HG03280 (cell line): ENCODE measurements around the gene TAF4.
"Not testable (repeated sequence)": the region's sequence is repeated elsewhere in the genome, so short reads cannot be mapped to it uniquely, and the experiment has no call there.

Experiments used
- ATAC-seq: cut with Tn5 transposase; IDR thresholded peaks from one replicate; pipeline ENCODE4 v1.9.1; 2021; ENCODE audit warnings: mild to moderate bottlenecking, moderate library complexity; ENCODE audit not compliant: unreplicated experiment

The TAF4 gene

DNA sequence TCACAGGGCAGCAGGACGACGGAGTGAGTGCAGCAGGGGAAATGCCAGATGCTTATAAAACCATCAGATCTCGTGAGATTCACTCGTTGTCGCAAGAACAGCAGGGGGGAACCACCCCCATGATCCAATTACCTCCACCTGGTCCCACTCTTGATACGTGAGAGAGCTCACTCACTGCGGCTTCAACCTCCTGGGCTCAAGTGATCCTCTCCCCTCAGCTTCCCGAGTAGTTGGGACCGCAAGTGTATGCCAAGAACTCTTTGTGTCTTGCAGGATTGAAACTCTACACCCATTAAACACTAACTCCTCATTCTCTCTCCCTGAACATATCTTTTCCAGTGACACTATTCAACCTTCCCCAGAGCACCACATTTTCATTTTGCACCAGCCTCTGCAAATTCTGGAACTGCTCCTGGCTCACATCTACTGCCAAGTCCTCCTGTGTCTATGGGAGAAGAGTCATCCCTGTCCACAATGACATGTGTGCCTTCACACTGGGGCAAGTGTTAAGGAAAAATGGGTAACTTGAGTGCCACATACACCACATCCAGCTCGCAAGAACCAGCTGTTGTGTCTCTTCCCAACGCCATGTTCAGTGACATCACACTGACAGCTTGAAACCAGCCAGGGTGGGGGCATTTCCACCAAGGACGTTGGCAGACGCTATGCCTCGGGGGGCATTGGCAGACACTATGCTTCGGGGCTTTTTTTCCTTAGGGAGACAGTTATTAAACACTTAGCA, 14.7 kb upstream of the TAF4 start:
- no peak for ATAC-seq

DNA sequence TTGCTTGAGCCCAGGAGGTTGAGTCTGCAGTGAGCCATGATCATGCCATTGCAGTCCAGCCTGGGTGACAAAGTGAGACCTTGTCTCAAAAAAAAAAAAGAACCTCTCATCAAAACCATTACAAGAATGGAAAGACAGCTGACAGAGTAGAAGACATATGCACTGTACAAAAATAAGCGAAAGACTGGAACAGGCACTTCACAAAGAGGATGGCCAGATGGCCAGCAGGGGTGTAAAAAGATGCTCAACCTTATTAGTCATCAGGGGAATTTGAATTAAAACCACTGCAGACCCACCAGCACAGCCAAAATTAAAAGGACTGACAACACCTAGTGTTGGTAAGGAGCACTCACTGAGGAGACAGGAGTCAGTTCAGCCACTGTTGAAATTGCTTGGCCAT, 13.5 kb upstream of the TAF4 start:
- ATAC-seq: no peak

DNA sequence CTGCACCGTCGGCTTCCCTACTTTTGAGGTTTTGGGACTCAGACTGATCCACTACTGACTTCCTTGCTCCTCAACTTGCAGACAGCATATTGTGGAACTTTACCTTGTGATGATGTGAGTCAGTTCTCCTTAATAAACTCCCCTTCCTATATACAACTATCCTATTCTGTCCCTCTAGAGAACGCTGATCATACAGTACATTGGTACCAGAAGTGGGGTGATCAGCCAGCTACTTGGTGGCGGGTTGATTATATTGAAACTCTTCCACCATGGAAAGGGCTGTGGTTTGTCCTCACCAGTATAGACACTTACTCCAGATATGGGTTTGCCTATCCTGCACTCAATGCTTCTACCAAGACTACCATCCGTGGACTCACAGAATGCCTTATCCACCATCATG, 7.6 kb upstream of the TAF4 start:
- ATAC-seq: no peak

DNA sequence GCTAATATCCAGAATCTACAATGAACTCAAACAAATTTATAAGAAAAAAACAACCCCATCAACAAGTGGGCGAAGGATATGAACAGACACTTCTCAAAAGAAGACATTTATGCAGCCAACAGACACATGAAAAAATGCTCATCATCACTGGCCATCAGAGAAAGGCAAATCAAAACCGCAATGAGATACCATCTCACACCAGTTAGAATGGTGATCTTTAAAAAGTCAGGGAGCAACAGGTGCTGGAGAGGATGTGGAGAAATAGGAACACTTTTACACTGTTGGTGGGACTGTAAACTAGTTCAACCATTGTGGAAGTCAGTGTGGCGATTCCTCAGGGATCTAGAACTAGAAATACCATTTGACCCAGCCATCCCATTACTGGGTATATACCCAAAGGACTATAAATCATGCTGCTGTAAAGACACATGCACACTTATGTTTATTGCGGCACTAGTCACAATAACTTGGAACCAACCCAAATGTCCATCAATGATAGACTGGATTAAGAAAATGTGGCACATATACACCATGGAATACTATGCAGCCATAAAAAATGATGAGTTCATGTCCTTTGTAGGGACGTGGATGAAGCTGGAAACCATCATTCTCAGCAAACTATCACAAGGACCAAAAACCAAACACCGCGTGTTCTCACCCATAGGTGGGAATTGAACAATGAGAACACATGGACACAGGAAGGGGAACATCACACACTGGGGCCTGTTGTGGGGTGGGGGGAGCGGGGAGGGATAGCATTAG, 6.2 kb upstream of the TAF4 start:
- ATAC-seq: not testable (repeated sequence)

DNA sequence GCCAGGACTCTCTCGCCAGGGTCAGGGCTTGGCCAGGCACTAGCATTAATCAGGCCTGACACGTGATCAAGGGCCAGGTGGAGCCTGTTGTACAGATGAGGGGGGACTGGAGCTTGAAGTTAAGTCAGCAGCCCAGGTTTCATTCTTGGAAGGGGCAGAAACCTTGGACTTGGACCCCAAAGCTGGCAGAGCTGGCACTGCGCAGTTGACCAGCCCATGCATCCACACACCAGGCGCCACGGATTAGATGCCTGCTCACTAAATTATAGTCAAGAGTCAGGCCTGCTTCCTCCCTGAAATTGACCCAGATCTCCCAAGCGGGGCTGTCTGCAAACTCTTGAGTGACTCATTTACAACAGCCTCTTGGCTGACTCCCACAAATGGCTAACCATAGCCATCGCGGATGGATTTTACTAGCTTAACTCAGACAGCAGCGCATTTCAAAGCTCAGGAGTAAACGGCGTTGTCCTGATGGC, 4.1 kb upstream of the TAF4 start:
- no peak for ATAC-seq

DNA sequence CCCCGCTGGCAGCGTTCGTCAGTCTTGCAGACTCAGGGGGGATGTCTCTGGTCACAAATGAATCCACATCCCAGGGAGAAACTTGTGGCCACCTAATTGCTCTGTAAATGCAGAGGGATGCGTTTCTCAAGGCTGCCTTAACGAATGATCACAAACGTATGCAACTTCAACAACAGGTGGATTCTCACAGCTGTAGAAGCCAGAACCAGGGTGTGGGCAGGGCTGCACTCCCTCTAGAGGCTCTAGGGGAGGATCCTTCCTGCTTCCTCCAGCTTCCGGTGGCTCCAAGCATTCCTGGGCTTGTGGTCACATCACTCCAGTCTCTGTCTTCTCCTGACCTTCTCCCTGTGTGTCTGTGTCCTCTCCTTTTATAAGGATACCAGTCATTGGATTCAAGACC, 3.3 kb upstream of the TAF4 start:
- ATAC-seq: no peak

DNA sequence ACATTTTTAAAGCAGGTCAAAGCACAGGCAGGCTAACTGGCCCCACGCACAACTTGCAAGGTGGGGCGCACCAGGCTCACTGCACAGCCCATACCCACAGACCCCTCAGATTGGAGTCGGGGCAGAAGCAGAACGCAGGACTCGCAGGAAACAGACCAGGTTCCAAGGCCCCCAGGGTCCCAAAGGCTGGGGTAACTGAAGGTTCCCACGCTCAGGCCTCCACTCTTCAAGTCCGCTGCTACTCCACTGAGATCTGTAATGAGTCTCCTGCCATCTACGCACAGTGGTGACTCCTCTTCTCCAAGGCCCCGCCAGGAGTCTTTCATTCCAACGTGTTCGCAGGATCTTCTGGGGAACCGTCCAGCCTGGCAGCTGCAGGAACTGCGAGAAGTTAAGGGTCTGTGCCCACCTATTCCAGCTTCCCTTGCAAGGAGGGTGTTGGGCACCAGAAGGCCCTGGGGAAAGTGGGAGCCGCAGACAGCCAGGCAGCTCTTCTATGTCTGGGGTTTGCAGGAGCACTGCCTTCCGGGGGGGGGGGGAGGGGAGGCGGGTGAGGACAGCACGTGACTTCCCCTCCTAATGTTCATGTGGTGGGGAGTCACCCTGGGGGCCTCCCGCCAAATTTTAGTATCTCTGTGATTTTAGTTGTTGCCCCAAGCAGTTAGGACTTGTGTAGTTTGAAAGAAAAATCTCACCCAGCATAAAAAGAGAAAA, 2.0 kb upstream of the TAF4 start:
- ATAC-seq: no peak

DNA sequence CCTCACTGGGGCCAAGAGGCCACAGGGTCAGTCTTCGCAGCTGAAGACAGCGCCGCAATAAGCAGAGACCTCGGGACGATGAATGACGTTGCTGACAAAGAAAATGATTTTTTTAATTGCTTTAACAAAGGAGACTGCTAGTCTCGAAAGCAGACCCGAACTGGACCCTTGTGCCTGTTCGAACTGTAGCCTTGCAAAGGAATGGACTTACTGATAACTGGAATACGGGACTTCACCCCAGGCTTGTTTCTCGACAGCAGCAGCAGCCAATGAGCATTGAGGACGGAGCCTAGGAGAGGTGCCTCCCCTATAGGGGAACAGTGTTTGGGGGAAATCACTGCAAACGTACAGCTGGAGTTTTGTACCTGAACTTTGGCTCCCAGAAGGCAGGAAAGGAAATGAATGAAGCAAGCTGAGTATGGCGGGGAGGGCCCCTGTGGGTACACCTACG, 1.3 kb upstream of the TAF4 start:
- ATAC-seq: no peak

DNA sequence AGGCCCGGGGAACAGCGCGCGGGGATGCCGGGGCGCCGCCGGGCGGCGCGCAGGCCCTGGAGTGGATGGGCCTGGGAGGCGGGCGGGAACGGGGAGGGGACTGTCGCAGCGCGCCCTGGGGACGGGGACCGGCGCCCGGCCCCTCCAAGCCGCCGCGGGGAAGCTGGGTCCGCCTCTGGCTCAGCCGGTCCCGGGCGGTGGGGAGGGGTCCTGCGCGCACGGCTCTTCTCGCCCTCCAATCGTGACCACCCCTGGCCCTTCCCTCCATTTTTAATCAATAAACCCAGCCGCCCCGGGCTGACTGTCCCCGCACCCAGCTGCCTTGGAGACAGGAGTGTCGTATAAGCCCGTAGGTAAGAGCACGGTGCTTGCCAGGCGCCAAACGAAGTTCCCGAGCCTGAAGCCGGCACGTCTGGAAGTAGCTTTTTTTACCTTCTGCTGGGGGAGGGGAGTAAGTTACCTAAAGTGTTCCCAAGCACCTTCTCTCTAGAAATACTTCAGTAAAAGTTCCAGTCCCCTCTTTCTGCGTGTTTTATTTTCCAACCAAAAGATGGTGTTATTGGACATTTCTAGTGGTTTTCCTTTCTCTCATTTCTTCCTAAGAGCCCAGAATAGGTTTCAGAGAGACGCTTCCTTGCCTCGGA, 780 bp upstream of the TAF4 start:
- peak; percentile 31 for ATAC-seq

DNA sequence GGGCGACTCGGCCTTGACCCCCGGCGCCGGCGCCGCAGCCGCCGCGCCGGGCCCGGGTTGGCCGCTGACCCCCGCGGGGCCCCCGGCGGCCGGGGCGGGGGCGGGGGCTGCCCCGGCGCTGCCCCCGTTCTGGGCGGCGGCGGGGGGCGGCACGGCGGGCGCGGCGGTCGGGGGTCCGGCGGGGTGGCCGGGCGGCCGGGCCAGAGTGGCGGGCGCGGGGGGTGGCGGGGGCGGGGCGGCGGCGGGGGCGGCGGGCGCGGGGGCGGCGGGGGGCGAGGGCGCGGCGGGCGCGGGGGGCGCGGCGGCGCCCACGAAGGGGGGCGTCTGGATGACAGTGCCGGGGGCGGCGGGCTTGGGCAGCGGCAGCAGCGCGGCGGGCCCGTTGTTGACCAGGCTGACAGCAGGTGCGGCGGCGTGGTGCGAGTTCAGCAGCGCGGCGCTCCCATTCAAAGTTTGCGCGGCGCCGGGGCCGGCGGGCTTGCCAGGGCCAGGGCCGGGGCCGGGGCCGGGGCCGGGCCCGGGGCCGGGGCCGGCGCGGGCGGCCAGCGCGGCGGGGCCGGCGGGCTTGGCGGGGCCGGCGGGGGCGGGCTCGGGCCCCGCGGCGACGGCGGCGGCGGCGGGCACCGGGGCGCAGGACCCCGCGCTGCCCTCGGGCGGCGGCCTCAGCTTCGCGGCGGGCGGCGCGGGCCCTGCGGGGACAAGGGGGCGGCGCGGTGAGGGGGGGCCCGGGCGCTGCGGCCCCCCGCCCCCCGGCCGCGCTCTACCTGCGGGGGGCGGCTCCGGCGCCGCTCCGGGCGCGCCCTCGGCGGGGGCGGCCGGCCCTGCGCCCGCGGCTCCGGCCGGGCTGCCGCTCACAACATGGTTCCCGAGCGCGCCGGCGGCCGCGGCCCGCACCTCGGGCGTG, 659 bp downstream of the TAF4 start:
- peak; percentile 37 for ATAC-seq

DNA sequence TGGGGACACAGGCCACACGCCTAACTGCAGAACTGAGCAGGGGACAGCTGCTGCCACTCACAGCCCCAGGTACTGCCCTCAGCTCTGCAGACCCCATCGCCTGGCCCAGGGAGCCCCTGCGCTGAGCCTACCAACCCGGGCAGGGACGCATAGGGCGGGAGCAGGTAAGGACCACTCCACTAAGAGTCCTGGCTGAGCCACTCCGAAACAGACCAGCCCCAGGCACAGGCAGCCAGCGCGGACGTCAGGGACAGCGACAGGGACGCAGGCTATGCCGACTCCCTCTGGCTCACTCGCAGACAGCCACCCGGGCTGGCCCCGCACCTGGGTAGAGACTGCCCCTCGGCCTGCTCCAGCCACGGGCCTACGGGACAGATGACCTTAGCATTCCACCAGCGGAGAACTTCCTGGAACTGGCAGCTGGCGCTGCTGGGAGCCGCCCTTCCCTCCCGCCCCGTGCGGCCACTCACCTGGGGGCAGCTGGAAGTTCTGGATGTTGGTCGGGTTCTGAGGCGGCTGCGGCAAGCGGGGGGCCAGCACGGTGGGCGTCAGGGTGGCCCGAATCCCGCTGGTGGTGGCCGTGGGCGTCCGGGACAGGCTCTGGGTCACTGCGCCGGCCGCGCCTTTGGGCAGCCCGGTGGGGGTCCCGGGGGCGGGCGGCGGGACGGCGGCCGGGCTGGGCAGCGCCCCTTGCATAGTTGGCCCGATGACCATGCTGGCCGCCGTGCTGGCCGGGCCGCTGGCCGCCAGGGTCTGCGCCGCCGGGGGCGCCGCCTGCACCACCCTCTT, 1.5 kb downstream of the TAF4 start:
- no peak for ATAC-seq

DNA sequence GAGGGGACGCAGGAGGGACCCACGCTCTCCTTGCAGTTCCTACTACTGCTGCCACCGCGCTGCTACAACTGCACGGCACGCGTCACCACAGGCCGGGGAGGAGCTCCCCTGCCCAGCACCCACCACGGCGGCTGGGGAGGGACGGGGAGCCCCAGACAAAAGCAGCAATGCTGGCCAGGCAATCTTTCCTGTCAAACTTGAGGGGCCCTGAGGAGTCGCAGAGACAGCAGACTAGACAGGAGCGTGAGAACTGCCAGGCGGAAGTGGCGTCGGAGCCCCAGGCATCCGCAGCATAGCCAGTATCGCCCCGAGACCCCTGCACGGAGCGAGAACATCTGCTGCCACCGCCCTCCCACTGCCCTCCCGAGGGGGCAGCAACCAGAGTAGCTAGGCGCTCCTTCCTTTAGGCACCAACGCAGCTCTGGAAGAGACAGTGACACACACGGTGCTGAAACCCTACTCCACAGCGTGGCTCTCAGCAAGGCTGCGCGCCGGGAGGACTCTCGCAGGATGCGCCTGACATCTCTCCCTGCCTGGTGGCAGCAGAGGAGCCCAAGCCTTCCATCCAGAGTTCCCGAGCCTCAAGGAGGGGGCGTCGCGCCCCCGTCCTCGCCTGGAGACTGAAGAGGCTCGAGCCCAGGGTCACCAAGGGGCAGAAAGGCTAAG, 2.2 kb downstream of the TAF4 start:
- no peak for ATAC-seq

DNA sequence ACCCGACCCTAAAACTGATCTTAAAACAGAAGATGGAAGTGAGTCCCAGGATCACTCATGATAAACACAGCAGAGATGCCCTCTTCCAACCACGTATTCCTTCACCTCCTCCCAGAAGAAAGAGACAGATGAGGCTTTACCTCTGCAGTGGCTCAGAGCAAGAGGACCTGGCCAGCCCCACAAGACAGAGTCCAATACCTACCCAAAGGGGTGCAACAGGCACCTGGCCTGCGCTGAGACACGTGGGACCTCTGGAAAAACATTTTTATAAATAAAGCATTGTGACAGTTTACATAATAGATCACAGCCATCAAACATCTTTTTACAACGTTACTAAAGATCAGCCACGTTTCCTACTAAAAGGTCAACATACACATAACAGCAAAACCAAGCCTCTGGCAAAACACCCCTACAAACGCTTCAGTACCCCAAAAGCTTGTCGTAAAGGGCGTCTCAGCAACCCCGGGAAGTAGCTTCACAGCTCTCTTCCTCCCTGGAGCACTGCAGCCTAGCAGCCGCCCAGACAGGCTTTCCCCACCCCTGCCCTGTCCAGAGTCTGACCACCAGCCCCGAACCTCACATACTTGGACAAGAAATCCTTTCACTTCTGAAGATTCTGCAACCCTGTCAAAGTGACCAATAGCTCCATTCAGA, 2.9 kb downstream of the TAF4 start:
- no peak for ATAC-seq

DNA sequence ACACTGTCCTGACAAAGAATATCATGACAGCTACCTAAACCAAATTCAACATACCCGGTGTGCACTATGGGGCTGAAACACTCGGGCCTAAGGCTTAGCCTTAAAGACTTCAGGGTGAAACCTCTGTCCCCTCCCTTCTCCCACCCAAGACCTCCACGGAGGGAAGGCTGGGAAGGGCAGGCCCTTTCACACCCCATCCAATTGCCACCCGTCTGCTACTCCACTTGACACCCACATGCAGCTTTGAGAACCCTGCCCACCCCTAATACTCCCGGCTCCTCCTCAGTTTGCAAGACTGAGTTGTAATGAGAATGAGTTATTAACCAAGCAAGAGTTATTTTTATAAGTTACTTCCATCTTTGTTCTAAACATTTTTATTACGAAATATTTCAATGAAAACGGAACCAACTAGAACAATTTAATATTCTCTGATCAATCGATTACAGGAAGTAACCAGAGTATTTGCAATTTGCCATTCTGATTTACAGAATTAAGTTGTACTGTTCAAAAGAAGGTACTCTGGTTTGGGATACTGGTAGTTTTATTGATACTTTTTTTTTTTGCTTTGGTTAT, 3.7 kb downstream of the TAF4 start:
- ATAC-seq: no peak

DNA sequence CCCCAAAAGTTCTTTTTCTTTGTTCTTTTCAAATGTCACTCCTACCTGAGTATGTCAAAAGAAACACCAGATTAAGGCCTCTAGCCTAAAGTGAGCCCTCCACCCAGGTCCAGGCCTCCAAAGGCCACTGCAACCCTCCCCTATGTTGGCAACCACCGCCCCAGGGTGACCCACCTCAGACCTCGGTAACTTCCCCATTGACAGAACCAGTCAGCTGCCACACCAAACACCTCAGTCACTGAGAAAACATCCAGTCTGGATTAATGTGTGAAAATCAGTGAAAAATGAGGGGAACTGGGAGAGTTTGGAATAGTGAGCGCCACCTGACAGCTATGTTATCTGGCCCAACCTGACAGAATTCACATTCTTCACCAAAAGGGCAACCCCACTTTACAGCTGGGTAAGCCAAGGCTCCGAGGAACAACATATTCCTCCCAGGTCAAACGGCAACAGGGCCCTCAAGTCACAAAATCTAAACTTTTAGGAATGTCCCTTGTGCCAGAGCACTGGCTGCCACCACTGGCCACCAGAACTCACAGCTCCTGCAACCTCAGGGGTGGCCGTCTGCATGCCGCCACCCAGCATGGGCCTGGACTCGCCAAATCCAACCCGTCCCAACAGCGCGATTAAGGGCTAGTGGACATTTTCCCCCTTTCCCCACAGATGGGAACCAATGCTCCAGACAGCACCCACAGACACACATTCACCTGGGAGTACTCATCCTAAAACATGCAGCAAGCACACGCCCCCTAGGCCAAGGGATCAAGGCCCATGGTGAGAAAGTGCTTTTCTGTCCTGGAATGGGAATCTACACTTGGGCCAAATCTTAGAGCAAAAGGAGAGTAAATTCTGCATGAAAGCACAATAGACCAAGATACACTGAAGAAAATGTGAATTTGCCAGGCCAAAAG, 4.8 kb downstream of the TAF4 start:
- ATAC-seq: no peak

DNA sequence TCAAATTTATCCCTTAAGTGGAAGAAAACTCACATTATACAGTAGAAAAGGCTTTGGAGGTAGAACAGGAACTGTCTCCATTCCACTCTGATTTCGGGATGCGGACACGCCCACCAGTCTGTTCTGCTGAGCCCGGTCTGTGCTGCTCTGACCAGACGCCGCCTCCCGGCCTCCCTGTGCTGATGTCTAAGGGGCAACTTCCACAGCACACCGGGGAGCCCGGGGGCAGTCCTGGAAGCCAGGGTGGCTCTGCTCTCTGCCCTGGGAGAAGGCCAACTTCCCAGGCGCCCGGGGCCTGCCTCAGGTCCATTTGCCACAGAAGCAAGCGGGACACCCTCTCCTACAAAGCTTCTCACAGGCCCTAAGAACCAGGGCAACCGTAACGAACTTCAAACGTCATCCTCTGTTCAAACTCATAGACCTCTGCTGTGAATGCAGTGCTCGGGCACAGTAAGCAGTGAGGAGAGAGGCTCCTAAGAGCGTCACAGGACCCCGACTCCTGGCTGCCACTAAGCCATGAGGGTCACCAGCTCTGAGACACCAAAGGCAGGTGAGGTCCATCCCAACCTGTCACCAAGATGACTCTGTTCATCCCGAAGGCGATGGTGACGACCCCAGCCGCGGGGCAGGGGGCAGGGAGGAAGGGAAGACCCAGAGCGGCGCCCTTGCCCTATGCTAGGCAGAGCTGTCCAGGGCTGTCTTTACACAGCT, 5.6 kb downstream of the TAF4 start:
- no peak for ATAC-seq
